H1 (cell line): ENCODE results near the gene PKP3. TPM values are rescaled to one million over a fixed set of nuclear protein-coding genes. Genes with fewer than 3 reads are reported as not detected.

Experiments used
- BACH1 ChIP-seq: IDR thresholded peaks from 2 replicates; pipeline ENCODE4 v1.6.1; 2012; ENCODE audit warnings: low read length, improper control_type of control experiment
- CEBPB ChIP-seq: IDR thresholded peaks from 2 replicates; pipeline ENCODE4 v1.6.1; 2012; ENCODE audit warnings: low read depth, low read length
- EGR1 ChIP-seq: IDR thresholded peaks from 2 replicates; pipeline ENCODE4 v1.6.1; 2011; ENCODE audit warnings: low read depth, low read length, borderline replicate concordance
- EP300 ChIP-seq, 2 experiments: IDR thresholded peaks; 1 replicate in 1 of 2; 2 replicates in 1 of 2; pipeline ENCODE4 v1.6.1; 2011 to 2012; ENCODE audit warnings: low read depth in 2 of 2, low read length in 2 of 2, mild to moderate bottlenecking in 2 of 2, borderline replicate concordance in 1 of 2, inconsistent platforms in 1 of 2, moderate library complexity in 1 of 2
- HDAC6 ChIP-seq: IDR thresholded peaks from one replicate; pipeline ENCODE4 v1.7.1; 2012; ENCODE audit warnings: low read depth, mild to moderate bottlenecking, inconsistent platforms, low read length, moderate library complexity
- MAFK ChIP-seq: IDR thresholded peaks from 2 replicates; pipeline ENCODE4 v1.6.1; 2012; ENCODE audit warnings: low read depth, mild to moderate bottlenecking, improper control_type of control experiment, low read length
- POLR2AphosphoS5 ChIP-seq: IDR thresholded peaks from 2 replicates; pipeline ENCODE4 v1.6.1; 2011; ENCODE audit warnings: low read depth, low read length
- POU5F1 ChIP-seq: IDR thresholded peaks from 2 replicates; pipeline ENCODE4 v1.6.1; 2011; ENCODE audit warnings: low read depth, mild to moderate bottlenecking, low read length, moderate library complexity
- RBBP5 ChIP-seq: IDR thresholded peaks from 2 replicates; pipeline ENCODE4 v1.7.1; 2012; ENCODE audit warnings: low read depth, mild to moderate bottlenecking, inconsistent platforms, low read length, moderate library complexity, borderline replicate concordance
- SP2 ChIP-seq: IDR thresholded peaks from 2 replicates; pipeline ENCODE4 v1.6.1; 2012; ENCODE audit warnings: mild to moderate bottlenecking, low read length, inconsistent platforms
- TAF1 ChIP-seq: IDR thresholded peaks from 2 replicates; pipeline ENCODE4 v1.6.1; 2011; ENCODE audit warnings: mild to moderate bottlenecking, low read depth, low read length
- polyA plus RNA-seq, 7 experiments: library from polyadenylated mRNA; depleted of rRNA in 3 of 7; stranded (reverse) in 5 of 7; unstranded in 2 of 7; fragments of >200 nt in 5 of 7; fragments of 200-250 nt in 2 of 7; gene quantifications; 1 replicate in 5 of 7; 2 replicates in 1 of 7; 4 replicates in 1 of 7; pipeline versions ENCODE4 v1.2.1 to v1.2.3, GENCODE V29; 2011 to 2013; ENCODE audit warnings: missing spikeins in 2 of 7, mixed read lengths in 2 of 7
- total RNA-seq: library from RNA; stranded (reverse); fragmentation: NEBNext Ultra II Directional; extraction: Animal tissue kit (Norgen Biotek cat#: 25700); gene quantifications from 2 replicates; pipeline ENCODE4 v1.2.1, GENCODE V29; 2021
- TF ChIP-seq, protein P1 (sequence below): fragments of 300-600 bp; sonication (generic); IDR thresholded peaks from 2 replicates; pipeline ENCODE4 v1.7.1; 2012; ENCODE audit warnings: low read length, moderate library complexity, mild to moderate bottlenecking, inconsistent platforms; ENCODE audit not compliant: insufficient replicate concordance

The PKP3 gene
- total and polyA plus RNA-seq, 2 of the 8 experiments (the other 6 are each of a cell fraction or from before 2014, with no cell fraction given): 16.7 to 28.7 TPM

DNA sequence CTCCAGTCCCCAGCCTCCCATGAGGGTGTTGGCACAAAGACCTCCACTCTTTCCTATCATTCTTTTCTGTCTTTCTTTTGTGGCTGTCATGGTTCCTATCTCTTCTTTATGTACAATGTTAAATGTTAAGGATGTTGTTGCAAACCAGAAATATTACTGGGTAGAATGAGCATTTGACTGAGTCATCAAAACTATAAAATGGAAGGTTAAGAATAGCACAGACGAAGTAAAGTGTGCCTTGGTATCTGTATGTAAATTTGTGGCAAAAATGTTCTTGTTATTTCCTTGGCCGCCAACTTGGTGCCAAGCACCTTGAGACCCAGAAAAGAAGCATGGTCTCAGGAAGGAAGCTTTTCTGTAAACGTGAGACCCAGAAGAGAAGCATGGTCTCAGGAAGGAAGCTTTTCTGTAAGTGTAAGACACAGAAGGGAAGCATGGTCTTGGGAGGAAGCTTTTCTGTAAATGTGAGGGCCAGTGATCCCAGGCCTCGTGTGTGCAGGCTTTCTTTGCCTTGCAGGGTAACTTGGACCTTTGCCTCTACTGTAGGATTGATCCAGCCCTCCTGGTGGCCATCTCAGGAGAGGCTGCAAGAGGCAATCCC lies 6.7 kb upstream of the PKP3 start (continued):
- TF ChIP-seq, protein P1, sequence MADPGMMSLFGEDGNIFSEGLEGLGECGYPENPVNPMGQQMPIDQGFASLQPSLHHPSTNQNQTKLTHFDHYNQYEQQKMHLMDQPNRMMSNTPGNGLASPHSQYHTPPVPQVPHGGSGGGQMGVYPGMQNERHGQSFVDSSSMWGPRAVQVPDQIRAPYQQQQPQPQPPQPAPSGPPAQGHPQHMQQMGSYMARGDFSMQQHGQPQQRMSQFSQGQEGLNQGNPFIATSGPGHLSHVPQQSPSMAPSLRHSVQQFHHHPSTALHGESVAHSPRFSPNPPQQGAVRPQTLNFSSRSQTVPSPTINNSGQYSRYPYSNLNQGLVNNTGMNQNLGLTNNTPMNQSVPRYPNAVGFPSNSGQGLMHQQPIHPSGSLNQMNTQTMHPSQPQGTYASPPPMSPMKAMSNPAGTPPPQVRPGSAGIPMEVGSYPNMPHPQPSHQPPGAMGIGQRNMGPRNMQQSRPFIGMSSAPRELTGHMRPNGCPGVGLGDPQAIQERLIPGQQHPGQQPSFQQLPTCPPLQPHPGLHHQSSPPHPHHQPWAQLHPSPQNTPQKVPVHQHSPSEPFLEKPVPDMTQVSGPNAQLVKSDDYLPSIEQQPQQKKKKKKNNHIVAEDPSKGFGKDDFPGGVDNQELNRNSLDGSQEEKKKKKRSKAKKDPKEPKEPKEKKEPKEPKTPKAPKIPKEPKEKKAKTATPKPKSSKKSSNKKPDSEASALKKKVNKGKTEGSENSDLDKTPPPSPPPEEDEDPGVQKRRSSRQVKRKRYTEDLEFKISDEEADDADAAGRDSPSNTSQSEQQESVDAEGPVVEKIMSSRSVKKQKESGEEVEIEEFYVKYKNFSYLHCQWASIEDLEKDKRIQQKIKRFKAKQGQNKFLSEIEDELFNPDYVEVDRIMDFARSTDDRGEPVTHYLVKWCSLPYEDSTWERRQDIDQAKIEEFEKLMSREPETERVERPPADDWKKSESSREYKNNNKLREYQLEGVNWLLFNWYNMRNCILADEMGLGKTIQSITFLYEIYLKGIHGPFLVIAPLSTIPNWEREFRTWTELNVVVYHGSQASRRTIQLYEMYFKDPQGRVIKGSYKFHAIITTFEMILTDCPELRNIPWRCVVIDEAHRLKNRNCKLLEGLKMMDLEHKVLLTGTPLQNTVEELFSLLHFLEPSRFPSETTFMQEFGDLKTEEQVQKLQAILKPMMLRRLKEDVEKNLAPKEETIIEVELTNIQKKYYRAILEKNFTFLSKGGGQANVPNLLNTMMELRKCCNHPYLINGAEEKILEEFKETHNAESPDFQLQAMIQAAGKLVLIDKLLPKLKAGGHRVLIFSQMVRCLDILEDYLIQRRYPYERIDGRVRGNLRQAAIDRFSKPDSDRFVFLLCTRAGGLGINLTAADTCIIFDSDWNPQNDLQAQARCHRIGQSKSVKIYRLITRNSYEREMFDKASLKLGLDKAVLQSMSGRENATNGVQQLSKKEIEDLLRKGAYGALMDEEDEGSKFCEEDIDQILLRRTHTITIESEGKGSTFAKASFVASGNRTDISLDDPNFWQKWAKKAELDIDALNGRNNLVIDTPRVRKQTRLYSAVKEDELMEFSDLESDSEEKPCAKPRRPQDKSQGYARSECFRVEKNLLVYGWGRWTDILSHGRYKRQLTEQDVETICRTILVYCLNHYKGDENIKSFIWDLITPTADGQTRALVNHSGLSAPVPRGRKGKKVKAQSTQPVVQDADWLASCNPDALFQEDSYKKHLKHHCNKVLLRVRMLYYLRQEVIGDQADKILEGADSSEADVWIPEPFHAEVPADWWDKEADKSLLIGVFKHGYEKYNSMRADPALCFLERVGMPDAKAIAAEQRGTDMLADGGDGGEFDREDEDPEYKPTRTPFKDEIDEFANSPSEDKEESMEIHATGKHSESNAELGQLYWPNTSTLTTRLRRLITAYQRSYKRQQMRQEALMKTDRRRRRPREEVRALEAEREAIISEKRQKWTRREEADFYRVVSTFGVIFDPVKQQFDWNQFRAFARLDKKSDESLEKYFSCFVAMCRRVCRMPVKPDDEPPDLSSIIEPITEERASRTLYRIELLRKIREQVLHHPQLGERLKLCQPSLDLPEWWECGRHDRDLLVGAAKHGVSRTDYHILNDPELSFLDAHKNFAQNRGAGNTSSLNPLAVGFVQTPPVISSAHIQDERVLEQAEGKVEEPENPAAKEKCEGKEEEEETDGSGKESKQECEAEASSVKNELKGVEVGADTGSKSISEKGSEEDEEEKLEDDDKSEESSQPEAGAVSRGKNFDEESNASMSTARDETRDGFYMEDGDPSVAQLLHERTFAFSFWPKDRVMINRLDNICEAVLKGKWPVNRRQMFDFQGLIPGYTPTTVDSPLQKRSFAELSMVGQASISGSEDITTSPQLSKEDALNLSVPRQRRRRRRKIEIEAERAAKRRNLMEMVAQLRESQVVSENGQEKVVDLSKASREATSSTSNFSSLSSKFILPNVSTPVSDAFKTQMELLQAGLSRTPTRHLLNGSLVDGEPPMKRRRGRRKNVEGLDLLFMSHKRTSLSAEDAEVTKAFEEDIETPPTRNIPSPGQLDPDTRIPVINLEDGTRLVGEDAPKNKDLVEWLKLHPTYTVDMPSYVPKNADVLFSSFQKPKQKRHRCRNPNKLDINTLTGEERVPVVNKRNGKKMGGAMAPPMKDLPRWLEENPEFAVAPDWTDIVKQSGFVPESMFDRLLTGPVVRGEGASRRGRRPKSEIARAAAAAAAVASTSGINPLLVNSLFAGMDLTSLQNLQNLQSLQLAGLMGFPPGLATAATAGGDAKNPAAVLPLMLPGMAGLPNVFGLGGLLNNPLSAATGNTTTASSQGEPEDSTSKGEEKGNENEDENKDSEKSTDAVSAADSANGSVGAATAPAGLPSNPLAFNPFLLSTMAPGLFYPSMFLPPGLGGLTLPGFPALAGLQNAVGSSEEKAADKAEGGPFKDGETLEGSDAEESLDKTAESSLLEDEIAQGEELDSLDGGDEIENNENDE: no peak
- no peak for TF ChIP-seq TAF1
- TF ChIP-seq RBBP5: no peak
- TF ChIP-seq EGR1: no peak
- no peak for TF ChIP-seq MAFK
- TF ChIP-seq HDAC6: no peak
- no peak for TF ChIP-seq SP2
- no peak for TF ChIP-seq BACH1
- no peak for TF ChIP-seq CEBPB
- no peak for TF ChIP-seq POU5F1
- TF ChIP-seq POLR2AphosphoS5: no peak
- no peak for TF ChIP-seq EP300 (IDR thresholded peaks at IDR 0.05; ENCODE audit: borderline replicate concordance in 1 of 2, low read depth in 2 of 2, low read length in 2 of 2)
